ENCODE data around the gene ASTN2.

- TF ChIP-seq POLR2AphosphoS5 (IDR thresholded peaks at IDR 0.05; ENCODE audit: low read depth, low read length), result no peak
- no peak for TF ChIP-seq TAF1 (IDR thresholded peaks at IDR 0.05; ENCODE audit: borderline replicate concordance, insufficient read depth, low read length)
- no peak for TF ChIP-seq REST (IDR thresholded peaks at IDR 0.05; ENCODE audit: insufficient read depth in 1 of 2, low read depth in 2 of 2, low read length in 2 of 2)
- TF ChIP-seq SIN3A (IDR thresholded peaks at IDR 0.05; ENCODE audit: borderline replicate concordance, insufficient read depth, low read length), result no peak
Measured at GRCh38 chr9:117459913-117460312, 45.1 kb upstream of the ASTN2 start.

Data from PFSK-1 (cell line).